Neural cell (in vitro differentiated cells): ENCODE data around the gene PAPSS2.

ENCODE experiments used
- CTCF ChIP-seq: fragments of 450-650 bp; IDR thresholded peaks from 2 replicates; pipeline ENCODE4 v1.5.1; 2014; ENCODE audit warnings: antibody characterized with exemption, mild to moderate bottlenecking, moderate library complexity; ENCODE audit not compliant: poor library complexity, severe bottlenecking
- EZH2 ChIP-seq: fragments of 200-600, 300-800 bp; shearing (Covaris generic), sonication (generic); IDR thresholded peaks from 2 replicates; pipeline ENCODE4 v1.6.1; 2014; ENCODE audit warnings: antibody characterized with exemption, low read length, borderline replicate concordance, mild to moderate bottlenecking; ENCODE audit not compliant: insufficient read depth, poor library complexity, severe bottlenecking
- MXI1 ChIP-seq: fragments of 450-650 bp; conservative IDR thresholded peaks from 2 replicates; pipeline ENCODE4 v1.6.1; 2014; ENCODE audit warnings: antibody characterized with exemption, mild to moderate bottlenecking; ENCODE audit not compliant: poor library complexity, severe bottlenecking
- POLR2AphosphoS5 ChIP-seq: IDR thresholded peaks from 2 replicates; pipeline ENCODE4 v1.6.1; 2012
- RAD21 ChIP-seq: fragments of 450-650 bp; conservative IDR thresholded peaks from 2 replicates; pipeline ENCODE4 v1.6.1; 2014; ENCODE audit warnings: antibody characterized with exemption, mild to moderate bottlenecking, moderate library complexity
- TAF1 ChIP-seq: IDR thresholded peaks from 2 replicates; pipeline ENCODE4 v1.6.1; 2012; ENCODE audit warnings: low read depth

- TF ChIP-seq MXI1 (no peak), CTCF (no peak), RAD21 (no peak), POLR2AphosphoS5 (no peak), TAF1 (no peak), EZH2 (no peak)
These were observed 34.5 kb downstream of the PAPSS2 start for GRCh38 chr10:87694011-87694794.
